ENCODE measurements around the gene GKAP1. TPM values are rescaled to one million over a fixed set of nuclear protein-coding genes. Genes with fewer than 3 reads are reported as not detected.
"Not testable (repeated sequence)": the region's sequence is repeated elsewhere in the genome, so short reads cannot be mapped to it uniquely, and the experiment has no call there.

GKAP1 gene
- total RNA-seq, 2 experiments from 2014 or later, result 3.9 to 4.4 TPM

- no peaks in the 10 kb centered on the region for H3K27me3 Mint-ChIP-seq
- H3K4me1 Mint-ChIP-seq (ENCODE audit: low read depth), result peaks cover 34% of the 10 kb centered on the region
- no peak for TF ChIP-seq CTCF (IDR thresholded peaks at IDR 0.05)
- H3K27ac Mint-ChIP-seq, result peak within 1 kb of the TSS; percentile 98
- ATAC-seq (peak; percentile 78), DNase-seq (peak; percentile 96)
- POLR2A ChIA-PET, result interaction anchor here (0.7 to 2.8 kb wide), 13 partner anchors 14 to 586 kb away, joined by 3 to 25 read pairs (median 3); partner anchors contain the start of genes IDNK and KIF27
- intact Hi-C loops (cut with micrococcal nuclease), result loop anchor here (2.0 to 10.0 kb wide), 3 partner anchors 19 to 217 kb away; partner anchors contain the start of genes IDNK and KIF27
- CTCF ChIA-PET, result interaction anchor here (0.9 to 2.9 kb wide), 5 partner anchors 26 to 111 kb away, joined by 3 to 11 read pairs (median 3); partner anchors contain the start of gene IDNK
- H3K4me3 Mint-ChIP-seq, result peak within 1 kb of the TSS; percentile 86
- H3K36me3 Mint-ChIP-seq (ENCODE audit: low read depth), result peaks cover 22% of the 10 kb centered on the region
- peaks cover 2% of the 10 kb centered on the region for H3K9me3 Mint-ChIP-seq
These were observed 109.6 kb downstream of the GKAP1 start, which contains the start of gene UBQLN1 for GRCh38 chr9:83707768-83708514. Gene UBQLN1, minus strand, starts transcription at chr9:83707958. Its CDS starts 279 bp downstream, at chr9:83707679.

- no peak for TF ChIP-seq CTCF (IDR thresholded peaks at IDR 0.05)
- DNase-seq (peak; percentile 84), ATAC-seq (peak; percentile 69)
- peak overlapping the region; percentile 86 for H3K4me3 Mint-ChIP-seq
- POLR2A ChIA-PET, result interaction anchor here (0.7 to 2.8 kb wide), 12 partner anchors 9 to 586 kb away, joined by 3 to 25 read pairs (median 4); partner anchors contain the start of genes IDNK and KIF27
- peaks cover 2% of the 10 kb centered on the region for H3K9me3 Mint-ChIP-seq
- CTCF ChIA-PET, result interaction anchor here (1.1 to 2.9 kb wide), 2 partner anchors 28 to 87 kb away, joined by 3 to 11 read pairs; no protein-coding TSS in a partner anchor
- intact Hi-C loops (cut with micrococcal nuclease), result loop anchor here (2.0 to 10.0 kb wide), 3 partner anchors 19 to 217 kb away; partner anchors contain the start of genes IDNK and KIF27
- no peaks in the 10 kb centered on the region for H3K27me3 Mint-ChIP-seq
- H3K27ac Mint-ChIP-seq, result peak overlapping the region; percentile 98
- peaks cover 38% of the 10 kb centered on the region for H3K4me1 Mint-ChIP-seq (ENCODE audit: low read depth)
- H3K36me3 Mint-ChIP-seq (ENCODE audit: low read depth), result peaks cover 24% of the 10 kb centered on the region
These were observed 110.1 kb downstream of the GKAP1 start for GRCh38 chr9:83707518-83707767.

GRCh38 chr9:83706676-83707517, 110.7 kb downstream of the GKAP1 start:
- peak overlapping the region; percentile 86 for H3K4me3 Mint-ChIP-seq
- H3K9me3 Mint-ChIP-seq, result peaks cover 2% of the 10 kb centered on the region
- peak; percentile 86 for DNase-seq
- no peak for TF ChIP-seq CTCF (IDR thresholded peaks at IDR 0.05)
- intact Hi-C loops (cut with micrococcal nuclease), result loop anchor here (2.0 to 10.0 kb wide), 3 partner anchors 18 to 218 kb away; partner anchors contain the start of genes IDNK and KIF27
- peak; percentile 56 for ATAC-seq
- CTCF ChIA-PET, result interaction anchor here (0.6 to 2.9 kb wide), 3 partner anchors 22 to 86 kb away, joined by 3 to 11 read pairs (median 3); no protein-coding TSS in a partner anchor
- H3K27me3 Mint-ChIP-seq, result no peaks in the 10 kb centered on the region
- H3K27ac Mint-ChIP-seq, result peak overlapping the region; percentile 98
- H3K36me3 Mint-ChIP-seq (ENCODE audit: low read depth), result peaks cover 28% of the 10 kb centered on the region
- POLR2A ChIA-PET, result interaction anchor here (0.7 to 2.8 kb wide), 13 partner anchors 8 to 587 kb away, joined by 3 to 25 read pairs (median 4); partner anchors contain the start of genes IDNK and KIF27
- peaks cover 42% of the 10 kb centered on the region for H3K4me1 Mint-ChIP-seq (ENCODE audit: low read depth)

GRCh38 chr9:83705219-83705651, 112.3 kb downstream of the GKAP1 start:
- DNase-seq, result peak; percentile 39
- H3K27me3 Mint-ChIP-seq, H3K9me3 Mint-ChIP-seq, CTCF ChIA-PET, ATAC-seq: not testable (repeated sequence)
- POLR2A ChIA-PET, result interaction anchor here (1.0 to 1.3 kb wide), 2 partner anchors 16 to 275 kb away, joined by 3 read pairs; partner anchors contain the start of gene HNRNPK
- Mint-ChIP-seq H3K36me3 (ENCODE audit: low read depth) (peaks cover 32% of the 10 kb centered on the region), H3K4me3 (peak overlapping the region; percentile 86), H3K4me1 (ENCODE audit: low read depth) (peaks cover 57% of the 10 kb centered on the region), H3K27ac (peak overlapping the region; percentile 98)
- intact Hi-C loops (cut with micrococcal nuclease), result loop anchor here (5.0 to 10.0 kb wide), 2 partner anchors 83 to 220 kb away; partner anchors contain the start of genes IDNK and KIF27

- no peak for TF ChIP-seq CTCF (IDR thresholded peaks at IDR 0.05)
- CTCF ChIA-PET, result no interaction called here
- Mint-ChIP-seq H3K9me3 (peaks cover 2% of the 10 kb centered on the region), H3K27me3 (no peaks in the 10 kb centered on the region), H3K27ac (peak overlapping the region; percentile 61), H3K4me3 (no peak overlapping the region), H3K36me3 (ENCODE audit: low read depth) (peaks cover 40% of the 10 kb centered on the region), H3K4me1 (ENCODE audit: low read depth) (peaks cover 75% of the 10 kb centered on the region)
- POLR2A ChIA-PET, result interaction anchor here (0.6 kb wide), 1 partner anchor 281 kb away, joined by 3 read pairs; no protein-coding TSS in a partner anchor
- DNase-seq (no peak), ATAC-seq (no peak)
- intact Hi-C loops (cut with micrococcal nuclease), result loop anchor here (10.0 kb wide), 1 partner anchor 223 kb away; the partner anchor contains the start of gene KIF27
These were observed 115.8 kb downstream of the GKAP1 start for GRCh38 chr9:83701769-83702168.
